Liver (tissue), 9 donors: ENCODE measurements around the gene DOCK10. TPM values are rescaled to one million over a fixed set of nuclear protein-coding genes. Genes with fewer than 3 reads are reported as not detected.

Experiments used
- DNase-seq: peaks from one replicate; pipeline ENCODE4 v3.0.0-alpha.2; 2017; ENCODE audit warnings: low spot score
- H3K27ac ChIP-seq, 2 donors: one replicate each; pipeline ENCODE4 v1.7.0; 2013; ENCODE audit warnings: inconsistent platforms in 2 of 2, low read length in 2 of 2, control low read depth in 1 of 2, low read depth in 1 of 2, mild to moderate bottlenecking in 1 of 2
- H3K27me3 ChIP-seq, 4 donors: one replicate each; pipeline versions ENCODE4 v1.6.1 to v1.7.0; 2013; ENCODE audit warnings: low read length in 3 of 4, inconsistent platforms in 1 of 4, mild to moderate bottlenecking in 1 of 4, moderate library complexity in 1 of 4; ENCODE audit not compliant: control insufficient read depth in 4 of 4, insufficient read depth in 4 of 4
- H3K36me3 ChIP-seq, 4 donors: one replicate each; pipeline versions ENCODE4 v1.6.1 to v1.7.0; 2013; ENCODE audit warnings: low read length in 3 of 4, mild to moderate bottlenecking in 3 of 4, low read depth in 1 of 4, moderate library complexity in 1 of 4; ENCODE audit not compliant: control insufficient read depth in 4 of 4, insufficient read depth in 3 of 4
- H3K4me1 ChIP-seq, 4 donors: one replicate each; pipeline versions ENCODE4 v1.6.1 to v1.7.0; 2013; ENCODE audit warnings: low read length in 3 of 4, mild to moderate bottlenecking in 3 of 4, moderate library complexity in 1 of 4; ENCODE audit not compliant: control insufficient read depth in 4 of 4, insufficient read depth in 4 of 4
- H3K4me3 ChIP-seq, 3 donors: one replicate each; pipeline versions ENCODE4 v1.6.1 to v1.7.0; 2013; ENCODE audit warnings: low read length in 3 of 3, control low read depth in 1 of 3, low read depth in 1 of 3, mild to moderate bottlenecking in 1 of 3
- H3K9ac ChIP-seq, 2 donors: one replicate each; pipeline ENCODE4 v1.7.0; 2013; ENCODE audit warnings: low read length in 2 of 2, mild to moderate bottlenecking in 2 of 2, moderate library complexity in 2 of 2, control low read depth in 1 of 2, low read depth in 1 of 2
- H3K9me3 ChIP-seq, 4 donors: one replicate each; pipeline versions ENCODE4 v1.6.1 to v1.7.0; 2013; ENCODE audit warnings: low read length in 3 of 4; ENCODE audit not compliant: control insufficient read depth in 4 of 4
- EGR1 ChIP-seq, 2 donors: IDR thresholded peaks; 2 replicates each; pipeline ENCODE4 v1.6.1; 2016 to 2018; ENCODE audit warnings: antibody characterized with exemption in 2 of 2, low read depth in 2 of 2
- FOXA1 ChIP-seq: IDR thresholded peaks from 2 replicates; pipeline ENCODE4 v1.6.1; 2016; ENCODE audit warnings: antibody characterized with exemption
- FOXA2 ChIP-seq: IDR thresholded peaks from 2 replicates; pipeline ENCODE4 v1.6.1; 2016; ENCODE audit warnings: antibody characterized with exemption
- GABPA ChIP-seq, 2 donors: IDR thresholded peaks in 1 of 2; conservative IDR thresholded peaks in 1 of 2; 2 replicates each; pipeline ENCODE4 v1.6.1; 2016; ENCODE audit warnings: antibody characterized with exemption in 2 of 2, mild to moderate bottlenecking in 1 of 2, moderate library complexity in 1 of 2
- HNF4A ChIP-seq, 2 donors: conservative IDR thresholded peaks; 2 replicates each; pipeline ENCODE4 v1.6.1; 2016; ENCODE audit warnings: antibody characterized with exemption in 2 of 2, mild to moderate bottlenecking in 2 of 2
- HNF4G ChIP-seq: IDR thresholded peaks from 2 replicates; pipeline ENCODE4 v1.6.1; 2016; ENCODE audit warnings: antibody characterized with exemption
- JUND ChIP-seq, 2 donors: IDR thresholded peaks; 2 replicates each; pipeline ENCODE4 v1.6.1; 2016; ENCODE audit warnings: antibody characterized with exemption in 2 of 2
- RAD21 ChIP-seq, 2 donors: IDR thresholded peaks; 2 replicates each; pipeline ENCODE4 v1.6.1; 2016; ENCODE audit warnings: antibody characterized with exemption in 2 of 2, mild to moderate bottlenecking in 2 of 2
- RXRA ChIP-seq, 2 donors: IDR thresholded peaks; 2 replicates each; pipeline ENCODE4 v1.6.1; 2017 to 2018; ENCODE audit warnings: antibody characterized with exemption in 2 of 2, mild to moderate bottlenecking in 1 of 2
- SP1 ChIP-seq: IDR thresholded peaks from 2 replicates; pipeline ENCODE4 v1.6.1; 2018; ENCODE audit warnings: antibody characterized with exemption, mild to moderate bottlenecking
- TAF1 ChIP-seq: conservative IDR thresholded peaks from 2 replicates; pipeline ENCODE4 v1.6.1; 2016; ENCODE audit warnings: antibody characterized with exemption, mild to moderate bottlenecking
- YY1 ChIP-seq: IDR thresholded peaks from 2 replicates; pipeline ENCODE4 v1.6.1; 2016; ENCODE audit warnings: antibody characterized with exemption, mild to moderate bottlenecking
- WGBS: extraction: QIAGEN DNeasy Blood & Tissue Kit; methylation state at CpG from one replicate; pipeline ENCODE4 v1.1.7; 2013; 5-methylcytosine and 5-hydroxymethylcytosine counted together
- polyA plus RNA-seq, 2 donors: library from polyadenylated mRNA; stranded (reverse) in 1 of 2; unstranded in 1 of 2; fragments of 200-250 nt in 1 of 2; fragments of >200 nt in 1 of 2; fragmentation: Nextera tagmentation in 1 of 2; extraction: Ambion mirVana in 1 of 2; gene quantifications; one replicate each; pipeline versions ENCODE4 v1.2.1 to v1.2.3, GENCODE V29; 2013 to 2015
- total RNA-seq, 2 donors: library from RNA; depleted of rRNA; stranded (reverse); fragments of >200 nt; gene quantifications; one replicate each; pipeline ENCODE4 v1.2.3, GENCODE V29; 2014
- TF ChIP-seq, protein P1 (sequence below): IDR thresholded peaks from 2 replicates; pipeline ENCODE4 v1.6.1; 2016; ENCODE audit warnings: antibody characterized with exemption
- TF ChIP-seq, protein P2 (sequence below): fragments of 150-350 bp; IDR thresholded peaks from 2 replicates; pipeline ENCODE4 v1.5.1; 2017; ENCODE audit warnings: improper control_type of control experiment, low read depth, low read length; ENCODE audit not compliant: missing input control
- TF ChIP-seq, protein P3 (sequence below): IDR thresholded peaks from 2 replicates; pipeline ENCODE4 v1.6.1; 2016; ENCODE audit warnings: antibody characterized with exemption, mild to moderate bottlenecking
- TF ChIP-seq, protein P4 (sequence below): IDR thresholded peaks from 2 replicates; pipeline ENCODE4 v1.6.1; 2016; ENCODE audit warnings: antibody characterized with exemption
- TF ChIP-seq, protein P5 (sequence below): IDR thresholded peaks from 2 replicates; pipeline ENCODE4 v1.6.1; 2016; ENCODE audit warnings: antibody characterized with exemption
- donor health status: healthy.
- donor health status: healthy.
- donor health status: healthy.
- donor health status: healthy.
- donor health status: healthy.

DOCK10 gene
- total and polyA plus RNA-seq, 4 donors, result 1.2 to 15.3 (median 6.8) TPM

DNA sequence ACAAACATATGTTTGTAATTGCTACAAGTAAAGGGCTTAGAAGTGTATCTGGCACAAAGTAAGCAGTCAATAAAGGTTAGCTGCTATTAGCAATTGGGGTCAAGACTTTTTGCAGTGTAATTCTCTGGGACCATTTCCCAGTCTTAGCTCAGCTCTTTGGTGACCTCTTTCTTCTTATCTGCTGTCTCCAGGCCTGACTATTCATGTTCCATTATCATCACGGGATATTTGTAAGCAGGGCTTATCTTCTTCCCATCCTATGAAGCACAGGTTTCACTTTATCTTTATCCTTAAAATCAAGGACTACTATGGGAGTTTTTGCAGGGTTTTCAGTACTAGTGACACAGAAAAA lies 131.7 kb downstream of the DOCK10 start:
- Histone ChIP-seq H3K27ac (peak overlapping the region in 1 of 2 donors; percentile 41), H3K9me3 (no peaks in the 10 kb centered on the region), H3K9ac (no peak overlapping the region), H3K4me3 (no peak overlapping the region), H3K36me3 (no peaks in the 10 kb centered on the region), H3K27me3 (no peaks in the 10 kb centered on the region), H3K4me1 (peaks cover 3 to 12% (median 10%) of the 10 kb centered on the region in 4 donors)
- no peak for DNase-seq
- no peak for TF ChIP-seq EGR1 (IDR thresholded peaks at IDR 0.05; ENCODE audit: low read depth in 2 of 2)
- no peak for TF ChIP-seq FOXA1
- TF ChIP-seq JUND (IDR thresholded peaks at IDR 0.05), result no peak
- TF ChIP-seq, protein P1, sequence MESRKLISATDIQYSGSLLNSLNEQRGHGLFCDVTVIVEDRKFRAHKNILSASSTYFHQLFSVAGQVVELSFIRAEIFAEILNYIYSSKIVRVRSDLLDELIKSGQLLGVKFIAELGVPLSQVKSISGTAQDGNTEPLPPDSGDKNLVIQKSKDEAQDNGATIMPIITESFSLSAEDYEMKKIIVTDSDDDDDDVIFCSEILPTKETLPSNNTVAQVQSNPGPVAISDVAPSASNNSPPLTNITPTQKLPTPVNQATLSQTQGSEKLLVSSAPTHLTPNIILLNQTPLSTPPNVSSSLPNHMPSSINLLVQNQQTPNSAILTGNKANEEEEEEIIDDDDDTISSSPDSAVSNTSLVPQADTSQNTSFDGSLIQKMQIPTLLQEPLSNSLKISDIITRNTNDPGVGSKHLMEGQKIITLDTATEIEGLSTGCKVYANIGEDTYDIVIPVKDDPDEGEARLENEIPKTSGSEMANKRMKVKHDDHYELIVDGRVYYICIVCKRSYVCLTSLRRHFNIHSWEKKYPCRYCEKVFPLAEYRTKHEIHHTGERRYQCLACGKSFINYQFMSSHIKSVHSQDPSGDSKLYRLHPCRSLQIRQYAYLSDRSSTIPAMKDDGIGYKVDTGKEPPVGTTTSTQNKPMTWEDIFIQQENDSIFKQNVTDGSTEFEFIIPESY, result no peak
- TF ChIP-seq HNF4A (conservative IDR thresholded peaks at IDR 0.05), result no peak
- no peak for TF ChIP-seq RAD21 (IDR thresholded peaks at IDR 0.05)
- no peak for TF ChIP-seq YY1
- TF ChIP-seq, protein P2, sequence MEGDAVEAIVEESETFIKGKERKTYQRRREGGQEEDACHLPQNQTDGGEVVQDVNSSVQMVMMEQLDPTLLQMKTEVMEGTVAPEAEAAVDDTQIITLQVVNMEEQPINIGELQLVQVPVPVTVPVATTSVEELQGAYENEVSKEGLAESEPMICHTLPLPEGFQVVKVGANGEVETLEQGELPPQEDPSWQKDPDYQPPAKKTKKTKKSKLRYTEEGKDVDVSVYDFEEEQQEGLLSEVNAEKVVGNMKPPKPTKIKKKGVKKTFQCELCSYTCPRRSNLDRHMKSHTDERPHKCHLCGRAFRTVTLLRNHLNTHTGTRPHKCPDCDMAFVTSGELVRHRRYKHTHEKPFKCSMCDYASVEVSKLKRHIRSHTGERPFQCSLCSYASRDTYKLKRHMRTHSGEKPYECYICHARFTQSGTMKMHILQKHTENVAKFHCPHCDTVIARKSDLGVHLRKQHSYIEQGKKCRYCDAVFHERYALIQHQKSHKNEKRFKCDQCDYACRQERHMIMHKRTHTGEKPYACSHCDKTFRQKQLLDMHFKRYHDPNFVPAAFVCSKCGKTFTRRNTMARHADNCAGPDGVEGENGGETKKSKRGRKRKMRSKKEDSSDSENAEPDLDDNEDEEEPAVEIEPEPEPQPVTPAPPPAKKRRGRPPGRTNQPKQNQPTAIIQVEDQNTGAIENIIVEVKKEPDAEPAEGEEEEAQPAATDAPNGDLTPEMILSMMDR, result no peak
- TF ChIP-seq, protein P3, sequence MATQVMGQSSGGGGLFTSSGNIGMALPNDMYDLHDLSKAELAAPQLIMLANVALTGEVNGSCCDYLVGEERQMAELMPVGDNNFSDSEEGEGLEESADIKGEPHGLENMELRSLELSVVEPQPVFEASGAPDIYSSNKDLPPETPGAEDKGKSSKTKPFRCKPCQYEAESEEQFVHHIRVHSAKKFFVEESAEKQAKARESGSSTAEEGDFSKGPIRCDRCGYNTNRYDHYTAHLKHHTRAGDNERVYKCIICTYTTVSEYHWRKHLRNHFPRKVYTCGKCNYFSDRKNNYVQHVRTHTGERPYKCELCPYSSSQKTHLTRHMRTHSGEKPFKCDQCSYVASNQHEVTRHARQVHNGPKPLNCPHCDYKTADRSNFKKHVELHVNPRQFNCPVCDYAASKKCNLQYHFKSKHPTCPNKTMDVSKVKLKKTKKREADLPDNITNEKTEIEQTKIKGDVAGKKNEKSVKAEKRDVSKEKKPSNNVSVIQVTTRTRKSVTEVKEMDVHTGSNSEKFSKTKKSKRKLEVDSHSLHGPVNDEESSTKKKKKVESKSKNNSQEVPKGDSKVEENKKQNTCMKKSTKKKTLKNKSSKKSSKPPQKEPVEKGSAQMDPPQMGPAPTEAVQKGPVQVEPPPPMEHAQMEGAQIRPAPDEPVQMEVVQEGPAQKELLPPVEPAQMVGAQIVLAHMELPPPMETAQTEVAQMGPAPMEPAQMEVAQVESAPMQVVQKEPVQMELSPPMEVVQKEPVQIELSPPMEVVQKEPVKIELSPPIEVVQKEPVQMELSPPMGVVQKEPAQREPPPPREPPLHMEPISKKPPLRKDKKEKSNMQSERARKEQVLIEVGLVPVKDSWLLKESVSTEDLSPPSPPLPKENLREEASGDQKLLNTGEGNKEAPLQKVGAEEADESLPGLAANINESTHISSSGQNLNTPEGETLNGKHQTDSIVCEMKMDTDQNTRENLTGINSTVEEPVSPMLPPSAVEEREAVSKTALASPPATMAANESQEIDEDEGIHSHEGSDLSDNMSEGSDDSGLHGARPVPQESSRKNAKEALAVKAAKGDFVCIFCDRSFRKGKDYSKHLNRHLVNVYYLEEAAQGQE, result no peak
- no peak for TF ChIP-seq FOXA2
- WGBS, result 15% methylated on average over 1 of the region's 1 CpG

DNA sequence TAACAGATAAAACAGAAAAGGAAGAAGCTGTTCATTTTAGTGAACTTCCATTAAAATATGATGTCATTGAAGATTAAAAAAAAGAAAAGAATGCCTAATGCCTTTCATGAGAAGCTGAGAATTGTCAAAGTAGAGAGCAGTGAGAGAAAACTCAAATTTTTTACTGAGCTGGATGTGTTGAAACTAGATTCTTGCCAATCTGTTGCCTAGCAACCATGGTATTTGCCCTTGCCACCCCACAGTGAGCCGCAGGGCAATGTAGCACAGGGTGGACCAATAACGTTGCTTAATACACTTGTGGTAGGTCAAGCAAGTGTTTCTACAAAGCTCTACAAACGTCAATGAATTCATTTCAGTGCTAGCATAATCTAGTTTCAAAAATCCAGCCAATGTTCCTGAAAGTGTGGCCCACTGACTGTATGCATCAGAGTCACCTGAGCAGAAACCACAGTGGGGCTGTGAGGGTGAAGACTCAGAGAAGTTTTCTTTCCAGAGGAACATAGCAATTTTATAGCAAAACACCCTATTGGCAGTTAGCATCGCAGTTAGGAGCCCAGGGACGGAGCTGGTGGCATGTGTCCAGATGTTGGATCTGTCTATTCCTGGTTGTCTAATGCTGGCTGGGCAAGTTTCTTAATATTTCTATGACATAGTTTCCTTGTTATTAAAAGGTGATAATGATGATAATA lies 132.2 kb downstream of the DOCK10 start:
- DNase-seq, result no peak
- no peak overlapping the region for H3K9ac ChIP-seq
- no peaks in the 10 kb centered on the region for H3K36me3 ChIP-seq
- no peaks in the 10 kb centered on the region for H3K9me3 ChIP-seq
- no peak overlapping the region for H3K4me3 ChIP-seq
- peak overlapping the region; percentile 29 to 41 for H3K27ac ChIP-seq
- no peaks in the 10 kb centered on the region for H3K27me3 ChIP-seq
- H3K4me1 ChIP-seq, result peaks cover 3 to 12% (median 10%) of the 10 kb centered on the region in 4 donors
- WGBS, result 14% methylated on average over 5 of the region's 5 CpGs
- no peak for TF ChIP-seq TAF1
- TF ChIP-seq GABPA (IDR thresholded peaks at IDR 0.05 in 1 of 2, conservative IDR thresholded peaks at IDR 0.05 in 1 of 2), result no peak
- no peak for TF ChIP-seq EGR1 (IDR thresholded peaks at IDR 0.05; ENCODE audit: low read depth in 2 of 2)
- TF ChIP-seq RXRA (IDR thresholded peaks at IDR 0.05), result peak; percentile 75 to 78
- TF ChIP-seq FOXA1, result no peak
- TF ChIP-seq YY1, result peak; percentile 25
- TF ChIP-seq, protein P4, sequence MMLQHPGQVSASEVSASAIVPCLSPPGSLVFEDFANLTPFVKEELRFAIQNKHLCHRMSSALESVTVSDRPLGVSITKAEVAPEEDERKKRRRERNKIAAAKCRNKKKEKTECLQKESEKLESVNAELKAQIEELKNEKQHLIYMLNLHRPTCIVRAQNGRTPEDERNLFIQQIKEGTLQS, result peak; percentile 21
- TF ChIP-seq, protein P3, result peak; percentile 25
- TF ChIP-seq, protein P5, sequence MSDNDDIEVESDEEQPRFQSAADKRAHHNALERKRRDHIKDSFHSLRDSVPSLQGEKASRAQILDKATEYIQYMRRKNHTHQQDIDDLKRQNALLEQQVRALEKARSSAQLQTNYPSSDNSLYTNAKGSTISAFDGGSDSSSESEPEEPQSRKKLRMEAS, result no peak
- peak; percentile 24 for TF ChIP-seq HNF4G
- peak; percentile 27 for TF ChIP-seq RAD21 (IDR thresholded peaks at IDR 0.05)
- TF ChIP-seq, protein P1, result no peak
- TF ChIP-seq HNF4A (conservative IDR thresholded peaks at IDR 0.05), result peak; percentile 77 to 81
- peak; percentile 84 for TF ChIP-seq SP1
- peak in 1 of 2 donors; percentile 21 for TF ChIP-seq JUND (IDR thresholded peaks at IDR 0.05)
- TF ChIP-seq FOXA2, result no peak
